HG03457 (cell line): Measurements from ENCODE around the gene R3HDM2.
"Not testable (repeated sequence)": the region's sequence is repeated elsewhere in the genome, so short reads cannot be mapped to it uniquely, and the experiment has no call there.

Experiments used
- ATAC-seq: cut with Tn5 transposase; IDR thresholded peaks from one replicate; pipeline ENCODE4 v1.9.1; 2021; ENCODE audit warnings: moderate number of reproducible peaks; ENCODE audit not compliant: unreplicated experiment

R3HDM2 gene

GRCh38 chr12:57384478-57384877, 46.4 kb downstream of the R3HDM2 start:
- no peak for ATAC-seq

GRCh38 chr12:57381693-57382220, 49.1 kb downstream of the R3HDM2 start:
- no peak for ATAC-seq

GRCh38 chr12:57380300-57380699, 50.5 kb downstream of the R3HDM2 start:
- no peak for ATAC-seq

GRCh38 chr12:57377103-57377840, 53.6 kb downstream of the R3HDM2 start:
- ATAC-seq = no peak

GRCh38 chr12:57372233-57372632, 58.6 kb downstream of the R3HDM2 start:
- ATAC-seq = no peak

- ATAC-seq = no peak
Measured at GRCh38 chr12:57370696-57371095, 60.1 kb downstream of the R3HDM2 start.

GRCh38 chr12:57370072-57370471, 60.8 kb downstream of the R3HDM2 start:
- ATAC-seq = no peak

GRCh38 chr12:57369202-57369601, 61.6 kb downstream of the R3HDM2 start:
- ATAC-seq = no peak

- no peak for ATAC-seq
Measured at GRCh38 chr12:57368349-57369095, 62.3 kb downstream of the R3HDM2 start.

- ATAC-seq = no peak
Measured at GRCh38 chr12:57367121-57367520, 63.7 kb downstream of the R3HDM2 start.

- ATAC-seq = no peak
Measured at GRCh38 chr12:57366315-57366714, 64.5 kb downstream of the R3HDM2 start.

GRCh38 chr12:57364156-57364555, 66.7 kb downstream of the R3HDM2 start:
- not testable (repeated sequence) for ATAC-seq

- no peak for ATAC-seq
Measured at GRCh38 chr12:57360468-57360867, 70.4 kb downstream of the R3HDM2 start.

- no peak for ATAC-seq
Measured at GRCh38 chr12:57358646-57359045, 72.2 kb downstream of the R3HDM2 start.

GRCh38 chr12:57355734-57356133, 75.1 kb downstream of the R3HDM2 start:
- ATAC-seq = no peak

GRCh38 chr12:57352166-57352565, 78.7 kb downstream of the R3HDM2 start:
- no peak for ATAC-seq

- ATAC-seq = no peak
Measured at GRCh38 chr12:57347284-57347683, 83.6 kb downstream of the R3HDM2 start.

GRCh38 chr12:57343703-57344378, 87.0 kb downstream of the R3HDM2 start:
- no peak for ATAC-seq

GRCh38 chr12:57342207-57342691, 88.6 kb downstream of the R3HDM2 start:
- no peak for ATAC-seq

GRCh38 chr12:57341275-57341990, 89.4 kb downstream of the R3HDM2 start:
- no peak for ATAC-seq

GRCh38 chr12:57340104-57340503, 90.7 kb downstream of the R3HDM2 start:
- ATAC-seq = no peak
